ENCODE results near the gene NUP210.

NUP210 gene

DNA sequence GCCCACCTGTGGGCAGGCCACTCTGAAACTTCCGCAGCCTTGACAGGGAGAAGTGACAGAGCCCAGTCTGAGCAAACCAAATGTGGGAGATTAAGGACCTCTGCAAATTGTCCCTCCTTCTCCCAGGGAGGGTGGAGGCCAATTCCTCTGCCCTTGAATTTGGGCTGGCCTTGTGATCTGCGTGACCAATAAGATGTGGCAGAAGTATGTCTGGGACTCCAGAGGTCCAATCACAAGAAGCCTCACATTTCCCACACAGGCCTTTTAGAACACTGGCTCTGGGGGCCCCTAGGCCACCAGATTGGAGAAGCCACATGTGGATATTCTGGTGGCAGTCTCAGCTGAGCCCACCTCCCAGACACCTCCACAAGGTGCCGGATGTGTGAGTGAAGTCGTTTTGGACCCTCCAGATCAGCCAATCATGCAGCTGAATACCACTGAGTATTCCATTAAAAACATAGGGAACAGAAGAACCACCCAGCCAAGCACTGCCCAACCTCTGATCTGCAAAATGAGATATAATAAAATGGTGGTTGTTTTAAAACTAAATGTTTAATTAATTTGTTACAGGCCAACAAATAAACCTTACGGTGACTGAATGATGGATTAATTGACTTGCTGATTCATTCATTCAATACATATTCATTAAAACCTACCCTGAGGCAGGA lies 150.3 kb downstream of the NUP210 start:
- no peaks in the 10 kb centered on the region for H3K27me3 ChIP-seq (ENCODE audit: insufficient read depth, low read depth)
- no peak overlapping the region for H3K27ac ChIP-seq
- no peak overlapping the region for H2AFZ ChIP-seq (ENCODE audit: low read depth)
- no peaks in the 10 kb centered on the region for H4K20me1 ChIP-seq (ENCODE audit: insufficient read depth)
- TF ChIP-seq, protein P1, sequence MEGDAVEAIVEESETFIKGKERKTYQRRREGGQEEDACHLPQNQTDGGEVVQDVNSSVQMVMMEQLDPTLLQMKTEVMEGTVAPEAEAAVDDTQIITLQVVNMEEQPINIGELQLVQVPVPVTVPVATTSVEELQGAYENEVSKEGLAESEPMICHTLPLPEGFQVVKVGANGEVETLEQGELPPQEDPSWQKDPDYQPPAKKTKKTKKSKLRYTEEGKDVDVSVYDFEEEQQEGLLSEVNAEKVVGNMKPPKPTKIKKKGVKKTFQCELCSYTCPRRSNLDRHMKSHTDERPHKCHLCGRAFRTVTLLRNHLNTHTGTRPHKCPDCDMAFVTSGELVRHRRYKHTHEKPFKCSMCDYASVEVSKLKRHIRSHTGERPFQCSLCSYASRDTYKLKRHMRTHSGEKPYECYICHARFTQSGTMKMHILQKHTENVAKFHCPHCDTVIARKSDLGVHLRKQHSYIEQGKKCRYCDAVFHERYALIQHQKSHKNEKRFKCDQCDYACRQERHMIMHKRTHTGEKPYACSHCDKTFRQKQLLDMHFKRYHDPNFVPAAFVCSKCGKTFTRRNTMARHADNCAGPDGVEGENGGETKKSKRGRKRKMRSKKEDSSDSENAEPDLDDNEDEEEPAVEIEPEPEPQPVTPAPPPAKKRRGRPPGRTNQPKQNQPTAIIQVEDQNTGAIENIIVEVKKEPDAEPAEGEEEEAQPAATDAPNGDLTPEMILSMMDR (conservative IDR thresholded peaks at IDR 0.05; ENCODE audit: low read depth, low read length), result no peak
- H3K4me3 ChIP-seq (IDR thresholded peaks at IDR 0.05; ENCODE audit: insufficient read depth, low read depth, low read length), result no peak overlapping the region
- H3K4me2 ChIP-seq, result no peak overlapping the region
- no peak overlapping the region for H3K9ac ChIP-seq
- H3K36me3 ChIP-seq (ENCODE audit: insufficient read depth), result no peaks in the 10 kb centered on the region
- no peaks in the 10 kb centered on the region for H3K4me1 ChIP-seq (ENCODE audit: low read depth, poor library complexity, severe bottlenecking)
- H3K79me2 ChIP-seq (ENCODE audit: insufficient read depth, low read depth), result no peaks in the 10 kb centered on the region

GRCh38 chr3:13268961-13269441 lies 151.1 kb downstream of the NUP210 start:
- Histone ChIP-seq H3K9ac (no peak overlapping the region), H3K4me2 (no peak overlapping the region), H3K36me3 (ENCODE audit: insufficient read depth) (no peaks in the 10 kb centered on the region), H3K27ac (no peak overlapping the region), H3K27me3 (ENCODE audit: insufficient read depth, low read depth) (no peaks in the 10 kb centered on the region), H4K20me1 (ENCODE audit: insufficient read depth) (no peaks in the 10 kb centered on the region), H3K4me1 (ENCODE audit: low read depth, poor library complexity, severe bottlenecking) (no peaks in the 10 kb centered on the region), H3K79me2 (ENCODE audit: insufficient read depth, low read depth) (no peaks in the 10 kb centered on the region), H2AFZ (ENCODE audit: low read depth) (no peak overlapping the region), H3K4me3 (IDR thresholded peaks at IDR 0.05; ENCODE audit: insufficient read depth, low read depth, low read length) (no peak overlapping the region)
- TF ChIP-seq, protein P1 (conservative IDR thresholded peaks at IDR 0.05; ENCODE audit: low read depth, low read length), result no peak

DNA sequence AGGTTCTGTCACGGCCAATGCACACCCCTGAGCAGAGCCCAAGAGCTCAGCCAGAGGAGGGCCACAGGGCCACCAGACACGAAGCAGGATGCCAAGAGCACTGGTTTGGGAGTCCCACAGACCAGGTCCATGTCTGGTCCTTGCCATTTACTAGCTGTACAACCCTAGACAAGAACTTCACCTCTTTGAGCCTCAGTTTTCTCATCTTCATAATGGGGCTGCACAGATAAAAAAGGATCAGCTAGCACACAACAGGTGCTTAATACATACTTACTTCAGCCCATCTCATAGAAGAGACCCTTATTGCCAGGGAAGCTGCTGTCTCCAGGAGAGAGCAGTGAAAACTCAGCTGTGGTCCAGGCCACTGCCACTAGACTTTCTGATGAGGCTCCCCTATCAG lies 152.0 kb downstream of the NUP210 start:
- Histone ChIP-seq H3K4me1 (ENCODE audit: low read depth, poor library complexity, severe bottlenecking) (no peaks in the 10 kb centered on the region), H3K79me2 (ENCODE audit: insufficient read depth, low read depth) (no peaks in the 10 kb centered on the region), H3K9ac (no peak overlapping the region), H3K36me3 (ENCODE audit: insufficient read depth) (no peaks in the 10 kb centered on the region), H3K4me3 (IDR thresholded peaks at IDR 0.05; ENCODE audit: insufficient read depth, low read depth, low read length) (no peak overlapping the region), H3K4me2 (no peak overlapping the region), H4K20me1 (ENCODE audit: insufficient read depth) (no peaks in the 10 kb centered on the region), H3K27ac (no peak overlapping the region), H2AFZ (ENCODE audit: low read depth) (no peak overlapping the region), H3K27me3 (ENCODE audit: insufficient read depth, low read depth) (no peaks in the 10 kb centered on the region)
- TF ChIP-seq, protein P1 (conservative IDR thresholded peaks at IDR 0.05; ENCODE audit: low read depth, low read length), result no peak

DNA sequence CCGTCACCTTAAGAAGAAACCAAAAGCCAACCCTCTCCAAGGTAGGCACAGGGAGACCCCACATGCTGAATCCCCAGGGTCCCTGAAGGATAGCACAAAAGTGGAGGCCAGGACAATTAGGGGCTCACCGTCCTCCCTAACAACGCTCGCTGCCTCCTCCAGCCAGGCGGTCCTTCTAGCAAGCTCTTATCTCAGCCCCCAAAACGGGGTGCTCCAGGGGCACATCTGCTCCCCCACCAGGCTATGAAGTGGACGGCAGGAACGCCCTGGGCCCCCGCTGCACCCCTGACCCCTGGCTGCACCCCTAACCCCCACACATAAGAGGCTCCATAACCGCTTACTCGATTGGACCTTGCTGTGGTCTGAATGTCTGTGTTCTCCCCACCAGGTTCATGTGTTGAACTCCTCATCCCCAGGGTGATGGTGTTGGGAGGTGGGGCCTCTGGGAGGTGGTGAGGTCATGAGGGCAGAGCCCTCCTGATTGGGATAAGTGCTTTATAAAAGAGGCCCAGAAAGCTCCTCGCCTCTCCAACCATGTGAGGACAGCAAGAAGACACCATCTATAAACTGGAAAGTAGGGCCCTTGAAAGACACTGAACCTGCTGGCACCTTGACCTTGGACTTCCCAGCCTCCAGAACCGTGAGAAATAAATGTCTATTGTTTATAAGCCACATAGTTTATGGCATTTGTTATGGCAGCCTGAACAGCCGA lies 153.3 kb downstream of the NUP210 start:
- Histone ChIP-seq H4K20me1 (ENCODE audit: insufficient read depth) (no peaks in the 10 kb centered on the region), H3K79me2 (ENCODE audit: insufficient read depth, low read depth) (no peaks in the 10 kb centered on the region), H3K4me2 (no peak overlapping the region), H3K4me3 (IDR thresholded peaks at IDR 0.05; ENCODE audit: insufficient read depth, low read depth, low read length) (no peak overlapping the region), H3K27me3 (ENCODE audit: insufficient read depth, low read depth) (no peaks in the 10 kb centered on the region), H3K9ac (no peak overlapping the region), H3K4me1 (ENCODE audit: low read depth, poor library complexity, severe bottlenecking) (no peaks in the 10 kb centered on the region), H3K36me3 (ENCODE audit: insufficient read depth) (no peaks in the 10 kb centered on the region), H3K27ac (no peak overlapping the region), H2AFZ (ENCODE audit: low read depth) (no peak overlapping the region)
- TF ChIP-seq, protein P1 (conservative IDR thresholded peaks at IDR 0.05; ENCODE audit: low read depth, low read length), result no peak
